GM18508 (cell line): ENCODE results near the gene ZNF445.
"Not testable (repeated sequence)": the region's sequence is repeated elsewhere in the genome, so short reads cannot be mapped to it uniquely, and the experiment has no call there.

Experiments used
- ATAC-seq: cut with Tn5 transposase; IDR thresholded peaks from one replicate; pipeline ENCODE4 v1.9.1; 2021; ENCODE audit warnings: moderate number of reproducible peaks; ENCODE audit not compliant: insufficient read depth, unreplicated experiment

The ZNF445 gene

DNA sequence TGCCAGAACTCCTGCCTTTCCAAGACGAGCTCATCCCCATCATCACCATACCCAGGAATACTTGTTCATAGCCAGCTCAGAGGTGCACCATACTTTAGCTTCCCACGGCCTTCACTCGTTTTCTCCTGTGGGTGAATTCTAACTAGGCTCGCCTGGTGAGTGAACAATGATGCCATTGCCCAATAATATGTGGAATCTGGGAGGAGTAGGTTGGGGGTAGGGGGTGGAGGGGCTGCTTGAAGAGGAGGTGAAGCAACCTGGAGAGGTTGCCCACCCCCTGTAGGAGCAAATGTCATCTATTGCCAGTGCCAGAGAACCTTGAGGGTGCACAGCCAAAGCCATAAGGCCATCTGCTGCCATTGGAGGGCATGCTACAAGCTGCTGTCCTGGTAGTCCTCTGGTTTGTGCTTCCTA, 592 bp upstream of the ZNF445 start:
- ATAC-seq: no peak

DNA sequence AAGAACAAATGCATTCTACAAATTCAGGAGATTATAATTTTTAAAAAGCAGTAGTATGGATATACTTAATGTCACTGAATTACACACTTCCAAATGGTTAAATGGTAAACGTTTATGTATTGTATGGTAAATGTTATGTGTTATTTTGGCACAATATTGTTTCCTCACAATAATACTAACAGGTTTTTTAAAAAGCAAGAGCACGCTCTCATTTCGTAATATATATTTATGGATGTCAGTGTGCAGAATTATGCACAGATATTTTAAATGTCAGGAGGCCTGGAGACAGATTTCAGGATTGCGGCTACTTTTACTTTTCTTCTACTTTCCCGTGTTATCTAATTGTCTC, 533 bp downstream of the ZNF445 start:
- no peak for ATAC-seq

DNA sequence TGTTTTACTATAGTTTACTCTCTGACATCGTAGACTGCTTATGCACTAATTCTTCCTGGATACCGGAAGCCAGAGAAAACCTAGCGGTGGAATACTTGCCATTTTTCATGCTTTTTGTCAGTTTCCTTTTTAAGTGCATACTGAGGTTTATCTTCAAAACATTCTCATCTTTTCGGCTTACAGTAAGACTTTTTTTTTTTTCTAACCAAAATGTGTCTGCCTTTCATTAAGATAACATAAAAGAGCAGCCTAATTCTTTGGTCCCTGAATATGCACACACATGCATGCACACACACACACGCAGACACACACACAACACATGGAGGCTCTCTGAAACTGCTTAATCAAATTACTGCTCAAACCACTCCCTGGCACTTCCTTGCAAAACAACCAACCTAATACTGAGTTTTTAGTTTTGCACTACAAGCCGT, 1.3 kb downstream of the ZNF445 start:
- no peak for ATAC-seq

DNA sequence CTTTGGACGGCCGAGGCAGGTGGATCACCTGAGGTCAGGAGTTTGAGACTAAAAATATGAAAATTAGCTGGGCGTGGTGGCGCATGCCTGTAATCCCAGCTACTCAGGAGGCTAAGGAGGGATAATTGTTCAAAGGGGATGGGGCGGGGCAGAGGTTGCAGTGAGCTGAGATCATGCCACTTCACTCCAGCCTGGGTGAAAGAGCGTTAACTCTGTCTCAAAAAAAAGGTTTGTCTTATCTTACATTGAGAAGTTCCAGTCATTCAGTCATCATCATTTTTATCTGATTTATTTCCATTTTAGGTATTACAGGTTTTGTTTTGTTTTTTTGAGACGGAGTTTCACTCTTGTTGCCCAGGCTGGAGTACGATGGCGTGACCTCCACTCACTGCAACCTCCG, 2.6 kb downstream of the ZNF445 start:
- not testable (repeated sequence) for ATAC-seq

DNA sequence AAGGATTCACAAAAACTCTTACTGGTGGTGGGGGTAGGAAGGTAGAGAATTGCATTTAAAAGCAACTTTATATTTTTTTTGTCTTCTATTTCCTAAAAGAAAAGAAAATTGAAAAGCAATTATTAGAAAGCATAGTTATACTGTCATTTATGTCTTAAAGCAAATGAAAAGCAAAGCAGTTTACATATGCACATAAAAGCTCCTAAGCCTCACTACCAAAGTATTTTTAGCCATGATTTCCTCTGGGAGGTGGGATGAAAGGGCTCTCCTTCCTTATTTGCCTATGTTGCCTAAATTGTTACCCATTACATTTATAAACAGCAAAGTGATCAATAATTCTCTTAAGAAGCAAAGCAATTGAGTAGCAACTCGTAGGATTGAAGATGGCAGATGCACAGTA, 7.0 kb downstream of the ZNF445 start:
- no peak for ATAC-seq

DNA sequence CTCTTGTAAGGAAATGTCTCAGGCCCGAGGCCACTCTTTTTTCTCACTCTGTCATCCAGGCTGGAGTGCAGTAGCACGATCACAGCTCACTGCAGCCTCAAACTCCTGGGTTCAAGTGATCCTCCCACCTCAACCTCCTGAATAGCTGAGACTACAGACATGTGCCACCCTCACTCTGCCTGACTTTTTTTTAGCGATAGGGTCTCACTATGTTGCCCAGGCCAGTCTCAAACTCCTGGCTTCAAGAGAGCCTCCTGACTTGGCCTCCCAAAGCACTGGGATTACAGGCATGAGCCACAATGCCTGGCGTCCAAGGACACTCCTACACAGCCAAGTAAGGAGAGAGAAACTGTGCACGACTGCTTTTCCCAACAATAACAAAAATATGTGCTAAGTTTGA, 7.6 kb downstream of the ZNF445 start:
- no peak for ATAC-seq

DNA sequence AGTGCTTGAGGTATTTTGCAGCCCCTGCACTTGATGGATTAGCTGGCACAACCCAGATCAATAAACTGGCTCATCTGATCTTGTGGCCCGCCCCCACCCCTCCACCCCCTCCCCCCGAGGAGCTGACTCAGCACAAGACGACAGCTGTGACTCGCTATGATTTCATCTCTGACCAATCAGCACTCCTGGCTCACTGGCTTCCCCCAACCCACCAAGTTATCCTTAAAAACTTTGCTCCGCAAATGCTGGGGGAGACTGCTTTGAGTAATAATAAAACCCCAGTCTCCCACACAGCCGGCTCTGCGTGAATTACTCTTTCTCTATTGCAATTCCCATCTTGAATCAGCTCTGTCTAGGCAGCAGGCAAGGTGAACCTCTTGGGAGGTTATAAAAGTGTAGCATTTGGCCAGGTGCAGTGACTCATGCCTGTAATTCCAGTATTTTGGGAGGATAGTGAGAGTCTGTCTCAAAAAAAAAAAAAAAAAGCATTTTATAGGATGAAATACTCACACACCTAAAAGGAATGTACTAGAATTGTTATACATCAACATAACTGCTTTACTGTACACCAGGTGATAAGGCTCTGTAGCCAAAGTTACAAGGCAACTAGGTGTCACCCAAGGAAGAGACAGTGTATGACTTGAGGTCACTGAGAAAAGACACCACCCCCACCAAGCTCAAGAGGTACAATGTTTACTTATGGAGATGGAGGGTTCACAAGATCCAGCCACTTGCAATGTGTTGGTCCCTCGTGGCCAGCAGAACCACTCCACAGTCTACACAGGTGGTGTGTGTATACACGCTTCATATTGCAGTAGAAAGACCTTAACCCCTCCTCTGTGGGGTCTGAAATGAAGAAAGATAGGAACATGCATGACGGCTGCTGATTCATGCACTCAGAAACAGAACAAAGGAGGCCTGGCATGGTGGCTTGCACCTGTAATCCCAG, 8.6 kb downstream of the ZNF445 start:
- no peak for ATAC-seq

DNA sequence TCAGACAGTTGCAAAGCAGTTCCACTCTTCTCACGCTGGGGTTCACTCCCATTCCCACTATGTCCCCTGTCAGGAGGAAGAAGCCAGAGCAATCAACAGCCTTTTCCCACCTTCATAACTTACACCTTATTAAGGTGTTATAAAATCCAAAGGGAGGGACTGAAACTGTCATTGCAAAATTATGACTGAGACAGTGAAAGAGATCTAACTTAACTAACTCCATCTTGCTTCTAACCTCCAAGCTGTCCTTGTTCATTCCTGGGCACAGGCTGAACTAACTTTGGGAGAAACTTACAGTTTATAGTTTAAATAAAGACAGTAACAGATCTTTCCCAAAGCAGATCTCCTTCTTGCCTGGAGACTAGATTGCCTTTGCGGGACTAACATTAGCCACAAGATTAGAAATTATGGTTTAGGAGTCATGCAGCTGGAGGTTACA, 9.4 kb downstream of the ZNF445 start:
- not testable (repeated sequence) for ATAC-seq

DNA sequence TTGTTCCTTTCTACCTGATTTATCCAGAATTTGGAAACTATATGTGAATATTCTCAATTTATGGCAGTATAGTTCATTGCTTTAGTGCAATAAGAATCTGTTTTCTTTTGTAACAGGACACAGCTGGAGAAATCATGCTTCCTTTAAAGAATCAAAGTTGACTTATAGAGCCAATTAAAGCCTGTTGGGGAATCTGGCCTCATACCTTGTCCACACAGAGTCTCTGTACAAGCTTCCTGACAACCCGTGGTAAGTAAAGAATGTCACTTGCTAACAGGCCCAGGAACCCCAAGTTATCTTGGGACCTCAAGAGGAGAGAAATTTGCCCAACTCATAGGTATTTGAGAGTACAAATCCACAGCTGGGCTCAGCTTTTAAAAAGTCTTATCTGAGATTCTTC, 10.2 kb downstream of the ZNF445 start:
- ATAC-seq: no peak

DNA sequence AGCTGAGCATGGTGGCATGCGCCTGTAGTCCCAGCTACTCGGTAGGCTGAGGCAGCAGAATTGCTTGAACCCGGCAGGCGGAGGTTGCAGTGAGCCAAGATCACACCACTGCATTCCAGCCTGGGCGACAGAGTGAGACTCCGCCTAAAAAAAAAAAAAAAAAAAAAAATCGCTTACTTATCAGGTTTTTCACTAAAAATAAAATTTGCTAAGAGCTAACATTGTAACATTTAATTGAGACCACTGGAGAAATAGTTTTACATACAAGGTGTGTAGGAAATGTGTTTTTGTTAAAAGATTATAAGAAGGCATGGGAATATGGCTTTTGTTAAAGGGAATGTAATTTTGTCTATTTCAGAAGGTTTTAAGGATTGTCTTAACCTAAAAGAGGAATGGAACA, 12.6 kb downstream of the ZNF445 start:
- ATAC-seq: not testable (repeated sequence)

DNA sequence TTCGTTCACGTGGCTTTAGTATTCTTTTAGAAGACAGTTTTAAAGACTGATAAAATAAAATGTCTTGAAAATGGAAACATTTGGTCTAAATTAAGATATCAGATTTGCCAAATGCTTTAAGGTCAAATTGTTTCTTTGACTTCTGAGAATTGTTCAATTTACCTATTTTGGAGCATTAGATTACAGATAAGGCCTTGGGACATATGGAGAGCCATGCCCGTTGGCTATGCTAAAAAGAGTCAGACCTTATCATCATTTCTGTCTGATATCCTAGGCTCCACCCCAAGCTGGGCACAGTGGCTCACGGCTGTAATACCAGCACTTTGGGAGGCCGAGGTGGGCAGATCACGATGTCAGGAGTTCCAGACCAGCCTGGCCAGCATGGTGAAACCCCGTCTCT, 13.0 kb downstream of the ZNF445 start:
- ATAC-seq: no peak

DNA sequence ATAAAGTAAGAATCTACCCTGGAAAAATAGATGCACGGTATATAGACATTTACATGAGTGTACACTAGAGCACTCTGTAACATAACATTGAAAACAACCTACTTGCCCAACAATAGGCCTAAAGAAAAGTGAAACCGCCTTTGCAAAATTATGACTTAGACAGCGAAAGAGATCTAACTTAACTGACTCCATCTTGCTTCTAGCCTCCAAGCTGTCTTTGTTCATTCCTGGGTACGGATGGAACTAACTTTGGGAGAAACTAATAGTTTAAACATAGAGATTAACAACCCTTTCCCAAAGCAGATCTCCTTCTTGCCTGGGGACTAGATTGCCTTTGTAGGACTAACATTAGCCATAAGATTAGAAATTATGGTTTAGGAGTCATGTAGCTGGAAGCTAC, 17.4 kb downstream of the ZNF445 start:
- ATAC-seq: not testable (repeated sequence)

DNA sequence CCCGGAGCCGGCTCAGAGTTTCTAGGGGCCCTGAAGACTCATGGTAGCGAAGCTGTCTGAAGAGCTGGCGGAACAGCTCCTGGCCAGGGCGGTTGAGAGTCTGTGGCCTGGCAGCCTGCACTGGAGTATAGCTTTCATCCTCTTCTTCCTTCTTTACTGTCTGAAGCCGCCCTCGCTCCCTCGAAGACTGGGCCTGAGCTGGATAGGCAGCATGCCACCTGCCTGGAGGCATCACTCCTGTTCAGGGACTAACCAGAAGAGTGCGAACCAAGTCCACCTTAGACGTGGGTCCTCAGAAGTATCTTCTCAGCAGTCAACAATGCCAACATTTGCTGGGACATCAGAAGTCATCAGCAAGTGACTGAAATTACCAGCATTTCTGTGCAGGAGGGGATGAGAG, 22.2 kb downstream of the ZNF445 start:
- no peak for ATAC-seq

DNA sequence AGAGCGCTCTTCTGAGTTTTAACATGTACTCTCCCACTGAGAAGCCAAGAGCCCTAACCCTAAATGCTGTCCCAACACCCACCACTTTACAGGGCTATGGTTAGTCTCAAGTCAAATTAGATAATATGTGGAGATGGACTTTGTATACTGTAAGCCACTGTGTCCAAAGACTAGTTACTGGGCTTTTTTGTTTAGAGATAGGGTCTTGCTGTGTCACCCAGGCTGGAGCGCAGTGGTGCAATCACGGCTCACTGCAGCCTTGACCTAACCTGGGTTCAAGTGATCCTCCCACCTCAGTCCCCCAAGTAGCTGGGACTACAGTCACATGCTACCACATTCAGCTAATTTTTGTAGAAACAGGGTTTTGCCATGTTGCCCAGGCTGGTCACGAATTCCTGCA, 23.2 kb downstream of the ZNF445 start:
- no peak for ATAC-seq

DNA sequence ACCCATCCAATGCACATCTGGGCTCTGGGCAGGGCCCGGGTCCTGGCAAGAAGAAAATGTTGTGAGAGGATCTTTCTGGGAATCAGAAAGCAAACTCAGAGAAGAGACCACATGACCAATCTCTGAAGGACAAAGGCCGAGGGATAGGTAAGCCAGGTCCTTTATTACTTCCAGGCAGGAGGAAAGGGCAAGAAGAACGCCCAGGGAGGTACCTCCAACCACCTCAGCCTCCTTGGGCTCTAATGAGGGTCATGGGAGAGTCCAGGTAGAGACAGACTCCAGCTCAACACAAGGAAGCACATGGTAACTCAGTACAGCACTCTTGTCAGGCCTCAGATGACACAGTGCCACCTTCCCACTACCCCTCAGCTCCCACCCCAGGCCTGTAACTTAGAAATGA, 26.0 kb downstream of the ZNF445 start:
- ATAC-seq: no peak

DNA sequence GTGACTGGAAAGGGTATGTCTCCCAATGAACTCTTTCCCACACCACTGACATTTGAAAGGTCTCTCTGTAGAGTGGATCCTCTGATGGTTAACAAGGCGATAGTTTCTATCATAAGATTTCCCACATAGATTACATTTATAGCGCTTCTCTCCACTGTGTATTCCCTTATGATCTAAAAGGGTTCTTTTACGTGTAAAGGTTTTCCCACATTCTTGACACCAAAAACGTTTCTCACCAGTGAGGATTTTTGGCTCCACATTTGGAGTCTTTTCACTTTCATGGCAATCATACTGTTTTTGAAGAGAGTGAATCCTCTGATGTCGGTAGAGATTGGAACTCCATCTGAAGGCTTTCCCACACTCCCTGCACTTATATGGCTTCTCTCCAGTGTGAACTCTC, 30.5 kb downstream of the ZNF445 start:
- no peak for ATAC-seq

DNA sequence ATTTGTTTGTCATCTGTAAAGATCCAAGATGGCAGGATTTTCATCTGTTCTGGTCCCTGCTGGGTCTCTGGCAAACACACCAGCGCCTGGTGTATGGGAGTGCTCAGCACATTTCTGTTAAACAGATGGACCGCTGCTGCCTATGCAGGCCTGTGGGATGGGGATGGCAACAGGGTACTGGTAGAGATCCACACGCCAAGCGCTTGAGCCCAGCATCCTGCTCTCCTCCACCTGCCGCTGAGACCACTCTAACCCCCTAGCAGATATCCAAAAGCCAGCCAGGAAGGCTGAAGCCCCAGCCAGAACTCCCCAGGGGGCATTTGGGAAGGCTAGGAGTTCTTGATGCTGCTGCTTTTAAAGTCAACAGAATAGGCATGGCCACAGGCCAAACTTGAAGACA, 31.7 kb downstream of the ZNF445 start:
- ATAC-seq: no peak

DNA sequence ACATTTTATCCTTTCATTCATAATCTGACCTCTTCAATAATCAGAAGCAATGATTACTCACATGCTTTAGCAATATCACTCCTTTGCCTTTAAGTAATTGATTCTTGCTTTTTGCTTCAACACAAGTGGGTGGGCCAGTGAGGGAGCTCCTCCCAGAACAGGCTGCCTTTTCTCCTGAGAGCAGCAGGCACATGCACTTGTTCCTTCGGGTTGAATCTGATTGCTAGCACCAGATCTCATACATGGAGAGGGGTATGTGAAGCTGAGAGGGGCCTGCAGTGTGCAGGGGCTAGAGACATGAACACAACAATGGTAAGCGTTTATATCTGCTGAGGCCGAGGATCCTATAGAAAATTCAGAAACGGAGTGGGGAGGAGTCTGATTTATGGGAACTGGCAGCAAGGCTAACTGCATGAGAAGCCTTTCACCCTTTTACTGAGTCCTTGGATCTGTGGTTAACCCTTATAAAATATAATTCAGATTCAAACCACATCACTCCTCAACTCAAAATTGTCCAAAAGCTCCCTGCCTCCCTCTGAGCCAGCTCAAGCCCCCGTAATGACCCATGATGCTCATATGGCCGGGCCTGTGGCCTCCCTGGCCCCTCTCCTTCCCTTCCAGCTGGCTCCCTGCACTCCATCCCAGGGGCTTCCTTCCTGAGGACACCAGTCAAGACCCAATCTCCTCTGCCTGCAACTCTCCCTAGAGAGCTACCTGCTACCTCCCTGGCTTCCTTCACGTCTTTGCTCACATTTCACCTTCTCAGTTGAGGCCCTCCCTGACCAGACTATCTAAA, 32.4 kb downstream of the ZNF445 start:
- ATAC-seq: no peak

DNA sequence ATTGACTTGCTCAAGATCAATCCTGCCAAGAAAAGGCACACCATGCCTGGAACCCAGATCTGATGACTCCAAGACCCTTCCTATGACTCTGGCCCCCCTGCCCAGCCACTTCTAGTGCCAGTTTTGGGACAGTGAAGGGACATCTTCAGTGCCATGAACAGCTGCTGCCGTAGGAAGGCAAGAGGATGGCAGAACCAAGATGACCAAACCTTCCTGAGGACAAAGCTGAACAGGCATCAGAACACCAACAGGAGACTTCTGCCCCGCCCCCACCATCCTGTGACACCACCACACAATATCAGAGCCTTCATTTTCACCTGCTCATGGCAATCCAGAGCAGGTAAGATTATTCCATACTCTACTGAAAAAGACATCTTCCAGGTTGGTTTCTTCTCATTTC, 33.0 kb downstream of the ZNF445 start:
- ATAC-seq: no peak

DNA sequence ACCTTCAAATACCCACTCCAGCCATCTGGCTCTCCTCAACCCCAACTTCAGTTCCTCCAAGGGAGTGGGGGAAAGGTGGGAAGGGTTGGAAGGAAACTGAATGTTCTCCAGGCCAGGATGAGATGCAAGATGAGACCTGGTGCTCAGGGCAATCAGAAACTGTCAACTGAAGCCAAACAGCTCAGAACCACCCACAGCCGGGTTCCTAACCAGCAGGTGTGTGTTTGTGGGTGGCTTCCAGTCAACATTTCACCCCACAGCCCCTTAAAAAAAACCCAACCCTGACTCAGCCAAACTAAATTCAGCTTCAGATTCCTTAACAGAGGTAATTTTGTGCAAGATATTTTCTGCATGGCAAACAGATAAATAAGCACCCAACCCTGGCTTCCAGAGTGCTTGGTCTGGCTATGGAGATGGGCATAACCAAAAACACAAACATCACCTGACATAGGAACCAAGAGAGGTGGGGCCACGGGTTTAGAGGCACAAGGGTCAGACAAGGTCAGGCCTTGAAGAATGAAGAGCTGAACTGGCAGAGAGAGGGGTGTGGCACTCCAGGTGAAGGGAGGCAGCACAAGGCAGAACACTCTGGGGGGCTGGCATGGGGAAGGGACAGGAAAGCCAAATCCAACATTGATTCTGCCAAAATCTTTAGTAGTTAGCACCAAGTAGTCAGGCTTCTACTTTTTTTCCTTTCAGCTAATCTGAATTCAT, 34.7 kb downstream of the ZNF445 start:
- no peak for ATAC-seq
